Loucy (cell line): ENCODE data around the gene VPS4B.
A peak's percentile ranks its signal among the peaks of the same experiment; 100 is the strongest.

ENCODE experiments used
- H2AFZ ChIP-seq: fragments of 200-600 bp; sonication (generic); 2 replicates; pipeline ENCODE4 v1.6.0; 2016; ENCODE audit warnings: antibody characterized with exemption, mild to moderate bottlenecking, low read length, moderate library complexity
- H3F3A ChIP-seq: fragments of 200-600 bp; 2 replicates; pipeline ENCODE4 v1.6.0; 2016; ENCODE audit warnings: antibody characterized with exemption, low read depth, mild to moderate bottlenecking
- H3K27me3 ChIP-seq: fragments of 200-600 bp; sonication (generic); 2 replicates; pipeline ENCODE4 v1.6.1; 2014; ENCODE audit warnings: low read length, mild to moderate bottlenecking; ENCODE audit not compliant: insufficient read depth, poor library complexity, severe bottlenecking
- H3K36me3 ChIP-seq: fragments of 200-600 bp; sonication (generic); 2 replicates; pipeline ENCODE4 v1.6.1; 2016; ENCODE audit warnings: low read length; ENCODE audit not compliant: insufficient read depth
- H3K4me1 ChIP-seq: fragments of 200-600 bp; sonication (generic); 2 replicates; pipeline ENCODE4 v1.5.1; 2014; ENCODE audit warnings: low read length, mild to moderate bottlenecking; ENCODE audit not compliant: insufficient read depth, poor library complexity, severe bottlenecking
- H3K4me2 ChIP-seq: fragments of 200-600 bp; sonication (generic); 2 replicates; pipeline ENCODE4 v1.6.0; 2014; ENCODE audit warnings: antibody characterized with exemption, low read length, low read depth, mild to moderate bottlenecking; ENCODE audit not compliant: poor library complexity, severe bottlenecking
- H3K4me3 ChIP-seq: fragments of 200-600 bp; sonication (generic); 2 replicates; pipeline ENCODE4 v1.5.1; 2014; ENCODE audit warnings: low read length, mild to moderate bottlenecking, mixed read lengths; ENCODE audit not compliant: poor library complexity, severe bottlenecking
- H3K79me2 ChIP-seq: fragments of 200-600 bp; sonication (generic); 2 replicates; pipeline ENCODE4 v1.6.1; 2014; ENCODE audit warnings: low read length; ENCODE audit not compliant: insufficient read depth
- H3K9ac ChIP-seq: fragments of 200-600 bp; sonication (generic); 2 replicates; pipeline ENCODE4 v1.6.0; 2014; ENCODE audit warnings: mild to moderate bottlenecking, low read depth, low read length, moderate library complexity; ENCODE audit not compliant: poor library complexity, severe bottlenecking
- H3K9me2 ChIP-seq: fragments of 200-600 bp; sonication (generic); replicated peaks from 2 replicates; pipeline ENCODE4 v1.6.1; 2016; ENCODE audit warnings: low read depth, low read length, mixed read lengths
- H3K9me3 ChIP-seq: fragments of 200-600 bp; sonication (generic); 2 replicates; pipeline ENCODE4 v1.6.1; 2014; ENCODE audit warnings: mild to moderate bottlenecking, antibody characterized with exemption, low read length, low read depth; ENCODE audit not compliant: insufficient read depth
- H4K20me1 ChIP-seq: fragments of 200-600 bp; sonication (generic); 2 replicates; pipeline ENCODE4 v1.6.0; 2014; ENCODE audit warnings: antibody characterized with exemption, low read length, mild to moderate bottlenecking; ENCODE audit not compliant: insufficient read depth, poor library complexity, severe bottlenecking
- CTCF ChIP-seq: fragments of 200-600 bp; sonication (generic); conservative IDR thresholded peaks from 2 replicates; pipeline ENCODE4 v1.5.1; 2014; ENCODE audit warnings: mild to moderate bottlenecking, antibody characterized with exemption, low read length
- EZH2phosphoT487 ChIP-seq: fragments of 200-600 bp; IDR thresholded peaks from 2 replicates; pipeline ENCODE4 v1.6.1; 2018; ENCODE audit warnings: antibody characterized with exemption, mild to moderate bottlenecking, moderate library complexity, borderline replicate concordance

Gene VPS4B

GRCh38 chr18:63446266-63446665, 24.0 kb upstream of the VPS4B start:
- TF ChIP-seq EZH2phosphoT487 (no peak), CTCF (no peak)
- H2AFZ ChIP-seq, result no peak overlapping the region; the same call in 1 of the 2 replicates
- H3K9me2 ChIP-seq, result no peaks in the 10 kb centered on the region
- H3F3A ChIP-seq, result no peaks in the 10 kb centered on the region
- H3K9me3 ChIP-seq, result no peaks in the 10 kb centered on the region
- peaks cover 9% of the 10 kb centered on the region for H3K4me1 ChIP-seq
- no peaks in the 10 kb centered on the region for H3K79me2 ChIP-seq
- H3K27me3 ChIP-seq, result no peaks in the 10 kb centered on the region
- H3K4me2 ChIP-seq, result no peak overlapping the region
- H4K20me1 ChIP-seq, result no peaks in the 10 kb centered on the region
- no peak overlapping the region for H3K4me3 ChIP-seq
- no peaks in the 10 kb centered on the region for H3K36me3 ChIP-seq
- no peak overlapping the region for H3K9ac ChIP-seq

GRCh38 chr18:63445037-63445436, 22.8 kb upstream of the VPS4B start:
- H3K79me2 ChIP-seq, result no peaks in the 10 kb centered on the region
- peaks cover 9% of the 10 kb centered on the region for H3K4me1 ChIP-seq
- no peak overlapping the region for H3K4me3 ChIP-seq
- H2AFZ ChIP-seq, result peak overlapping the region; percentile 62
- no peaks in the 10 kb centered on the region for H3K9me3 ChIP-seq
- H3K9ac ChIP-seq, result no peak overlapping the region
- H3K36me3 ChIP-seq, result no peaks in the 10 kb centered on the region
- H4K20me1 ChIP-seq, result no peaks in the 10 kb centered on the region
- peak overlapping the region; percentile 12 for H3K4me2 ChIP-seq
- no peaks in the 10 kb centered on the region for H3F3A ChIP-seq
- H3K9me2 ChIP-seq, result no peaks in the 10 kb centered on the region
- TF ChIP-seq EZH2phosphoT487 (no peak), CTCF (no peak)
- no peaks in the 10 kb centered on the region for H3K27me3 ChIP-seq

- no peak overlapping the region for H3K9ac ChIP-seq
- H3K4me1 ChIP-seq, result peaks cover 9% of the 10 kb centered on the region
- H4K20me1 ChIP-seq, result no peaks in the 10 kb centered on the region
- H3K9me2 ChIP-seq, result no peaks in the 10 kb centered on the region
- no peaks in the 10 kb centered on the region for H3K27me3 ChIP-seq
- no peaks in the 10 kb centered on the region for H3K9me3 ChIP-seq
- no peaks in the 10 kb centered on the region for H3F3A ChIP-seq
- no peak overlapping the region for H3K4me3 ChIP-seq
- TF ChIP-seq EZH2phosphoT487, result no peak
- TF ChIP-seq CTCF, result no peak
- no peaks in the 10 kb centered on the region for H3K36me3 ChIP-seq
- H2AFZ ChIP-seq, result peak overlapping the region; percentile 62
- no peaks in the 10 kb centered on the region for H3K79me2 ChIP-seq
- peak overlapping the region; percentile 12 for H3K4me2 ChIP-seq
These were observed 22.3 kb upstream of the VPS4B start for GRCh38 chr18:63444580-63444979.
